ENCODE measurements around the gene HSPBAP1.
"Not testable (repeated sequence)": the region's sequence is repeated elsewhere in the genome, so short reads cannot be mapped to it uniquely, and the experiment has no call there.

The HSPBAP1 gene

GRCh38 chr3:122732682-122733525, 60.7 kb downstream of the HSPBAP1 start:
- DNase-seq: not testable (repeated sequence)

DNA sequence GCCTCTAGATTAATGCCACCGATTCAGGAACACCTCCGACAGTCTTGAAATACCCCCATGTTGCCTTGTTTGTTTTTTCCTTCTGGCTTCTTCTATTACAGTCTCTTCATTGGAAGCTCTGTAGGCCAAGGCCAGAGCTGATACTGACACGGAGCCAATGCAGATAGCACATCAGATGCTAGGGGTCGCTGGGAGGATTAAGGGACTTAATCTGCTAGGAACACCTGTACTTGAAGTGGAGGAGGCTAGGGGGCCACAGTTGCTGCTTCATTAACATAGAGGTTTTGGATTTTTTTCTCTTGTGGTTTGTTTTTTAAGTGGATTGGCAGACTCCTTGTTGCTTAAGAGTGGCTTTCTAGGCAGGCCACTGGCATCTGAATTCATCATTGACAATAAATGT, 63.4 kb downstream of the HSPBAP1 start:
- DNase-seq: no peak

- no peak for DNase-seq
Measured at GRCh38 chr3:122728756-122729514, 64.7 kb downstream of the HSPBAP1 start.

DNA sequence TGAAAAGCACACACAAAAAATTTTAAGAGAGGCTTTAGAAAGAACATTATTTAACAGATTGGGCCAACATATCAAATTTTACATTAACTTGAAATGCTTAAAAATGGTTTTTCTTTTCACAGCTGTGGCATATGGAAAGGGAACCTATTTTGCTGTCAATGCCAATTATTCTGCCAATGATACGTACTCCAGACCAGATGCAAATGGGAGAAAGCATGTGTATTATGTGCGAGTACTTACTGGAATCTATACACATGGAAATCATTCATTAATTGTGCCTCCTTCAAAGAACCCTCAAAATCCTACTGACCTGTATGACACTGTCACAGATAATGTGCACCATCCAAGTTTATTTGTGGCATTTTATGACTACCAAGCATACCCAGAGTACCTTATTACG, 65.4 kb downstream of the HSPBAP1 start:
- no peak for DNase-seq

GRCh38 chr3:122727766-122728165, 65.9 kb downstream of the HSPBAP1 start:
- no peak for DNase-seq

GRCh38 chr3:122727294-122727693, 66.3 kb downstream of the HSPBAP1 start:
- no peak for DNase-seq

DNA sequence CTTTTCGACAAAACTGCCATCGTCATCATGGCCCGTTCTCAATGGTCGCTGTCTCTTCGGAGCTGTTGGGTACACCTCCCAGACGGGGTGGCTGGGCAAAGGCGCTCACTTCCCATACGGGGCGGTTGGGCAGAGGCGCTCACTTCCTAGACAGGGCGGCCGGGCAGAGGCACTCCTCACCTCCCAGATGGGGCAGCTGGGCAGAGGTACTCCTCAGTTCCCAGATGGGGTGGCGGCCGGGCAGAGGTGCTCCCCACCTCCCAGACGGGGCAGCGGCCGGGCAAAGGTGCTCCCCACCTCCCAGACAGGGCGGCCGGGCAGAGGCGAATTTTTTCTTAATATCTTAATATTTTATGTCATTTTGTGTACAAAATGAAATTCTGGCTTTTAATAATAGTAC, 68.5 kb downstream of the HSPBAP1 start:
- no peak for DNase-seq

DNA sequence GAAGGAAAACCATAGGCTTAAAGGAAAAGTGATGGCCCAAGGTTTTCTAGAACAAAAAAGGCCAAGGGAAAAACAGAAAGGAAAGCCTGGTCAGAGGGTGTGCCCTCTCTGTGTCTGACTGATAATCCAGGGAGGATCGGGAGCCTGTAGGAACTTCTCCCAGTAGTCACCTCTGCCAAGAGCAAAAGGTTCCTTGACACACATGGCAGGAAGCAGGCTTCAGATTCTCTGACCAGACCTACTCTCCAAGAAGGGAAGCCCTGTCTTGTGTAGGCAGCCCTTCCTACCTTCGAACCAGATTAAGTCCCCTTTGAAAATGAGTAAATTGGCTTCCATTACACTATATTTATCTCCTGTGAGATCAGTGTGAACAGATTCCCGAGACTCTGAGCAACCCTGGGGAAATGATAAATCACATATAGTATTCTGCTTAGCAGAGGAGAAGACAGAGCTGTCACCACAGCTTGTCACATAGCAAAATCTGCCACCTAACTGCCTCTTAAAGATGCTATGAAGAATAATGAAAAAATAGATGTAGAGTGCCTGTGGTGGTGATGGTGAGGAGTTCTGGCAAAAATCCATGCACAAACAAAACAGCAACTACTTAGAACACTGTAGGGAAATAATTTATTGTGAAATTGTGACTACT, 74.2 kb downstream of the HSPBAP1 start:
- DNase-seq: no peak

DNA sequence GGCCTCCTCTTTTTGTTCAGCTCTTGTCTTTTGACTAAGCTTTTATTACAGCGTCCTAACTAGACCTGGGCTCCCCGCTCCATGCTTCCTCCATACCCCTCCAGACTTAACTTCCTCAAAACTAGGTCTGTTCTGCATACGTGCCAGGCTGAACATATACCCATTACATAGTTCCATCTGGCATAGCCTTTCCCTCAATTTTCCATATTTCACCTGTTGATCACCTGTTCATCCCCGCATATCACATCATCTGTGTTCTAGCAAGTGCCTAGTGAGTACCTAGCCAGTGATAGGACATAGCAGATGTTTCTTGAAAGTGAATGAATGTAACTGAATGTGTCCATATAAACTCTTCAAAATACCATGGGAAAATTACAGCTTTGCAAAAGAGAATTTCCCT, 77.0 kb downstream of the HSPBAP1 start:
- DNase-seq: no peak

GRCh38 chr3:122714273-122714672, 79.4 kb downstream of the HSPBAP1 start:
- no peak for DNase-seq

DNA sequence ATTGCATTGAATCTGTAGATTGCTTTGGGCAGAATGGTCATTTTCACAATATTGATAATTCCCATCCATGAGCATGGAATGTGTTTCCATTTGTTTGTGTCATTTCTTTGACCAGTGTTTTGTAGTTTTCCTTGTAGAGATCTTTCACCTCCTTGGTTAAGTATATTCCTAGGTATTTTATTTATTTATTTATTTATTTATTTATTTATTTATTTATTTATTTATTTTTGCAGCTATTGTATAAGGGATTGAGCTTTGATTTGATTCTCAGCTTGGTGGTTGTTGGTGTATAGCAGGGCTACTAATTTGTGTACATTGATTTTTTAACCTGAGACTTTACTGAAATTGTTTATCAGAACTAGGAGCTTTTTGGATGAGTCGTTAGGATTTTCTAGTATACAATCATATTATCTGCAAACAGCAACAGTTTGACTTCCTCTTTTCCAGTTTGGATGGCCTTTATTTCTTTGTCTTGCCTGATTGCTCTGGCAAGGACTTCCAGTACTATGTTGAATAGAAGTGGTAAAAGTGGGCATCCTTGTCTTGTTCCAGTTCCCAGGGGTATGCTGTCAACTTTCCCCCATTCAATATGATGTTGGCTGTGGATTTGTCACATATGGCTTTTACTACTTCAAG, 82.9 kb downstream of the HSPBAP1 start:
- not testable (repeated sequence) for DNase-seq

GRCh38 chr3:122705379-122705778, 88.3 kb downstream of the HSPBAP1 start:
- no peak for DNase-seq

DNA sequence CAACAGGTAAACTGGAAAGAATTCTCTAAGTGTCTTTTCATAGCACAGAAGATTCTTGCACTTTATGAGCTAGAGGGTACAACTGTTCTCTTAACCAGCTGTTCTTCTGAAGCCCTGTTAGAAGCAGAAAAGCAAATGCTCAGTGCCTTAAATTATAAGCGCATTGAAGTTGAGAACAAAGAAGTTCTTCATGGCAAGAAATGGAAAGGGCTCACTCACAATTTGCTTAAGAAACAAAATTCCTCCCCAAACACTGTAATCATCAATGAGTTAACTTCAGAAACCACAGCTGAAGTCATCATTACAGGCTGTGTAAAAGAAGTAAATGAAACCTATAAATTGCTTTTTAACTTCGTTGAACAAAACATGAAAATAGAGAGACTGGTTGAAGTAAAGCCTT, 93.4 kb downstream of the HSPBAP1 start:
- DNase-seq: no peak

- no peak for DNase-seq
Measured at GRCh38 chr3:122697952-122698620, 95.5 kb downstream of the HSPBAP1 start.

DNA sequence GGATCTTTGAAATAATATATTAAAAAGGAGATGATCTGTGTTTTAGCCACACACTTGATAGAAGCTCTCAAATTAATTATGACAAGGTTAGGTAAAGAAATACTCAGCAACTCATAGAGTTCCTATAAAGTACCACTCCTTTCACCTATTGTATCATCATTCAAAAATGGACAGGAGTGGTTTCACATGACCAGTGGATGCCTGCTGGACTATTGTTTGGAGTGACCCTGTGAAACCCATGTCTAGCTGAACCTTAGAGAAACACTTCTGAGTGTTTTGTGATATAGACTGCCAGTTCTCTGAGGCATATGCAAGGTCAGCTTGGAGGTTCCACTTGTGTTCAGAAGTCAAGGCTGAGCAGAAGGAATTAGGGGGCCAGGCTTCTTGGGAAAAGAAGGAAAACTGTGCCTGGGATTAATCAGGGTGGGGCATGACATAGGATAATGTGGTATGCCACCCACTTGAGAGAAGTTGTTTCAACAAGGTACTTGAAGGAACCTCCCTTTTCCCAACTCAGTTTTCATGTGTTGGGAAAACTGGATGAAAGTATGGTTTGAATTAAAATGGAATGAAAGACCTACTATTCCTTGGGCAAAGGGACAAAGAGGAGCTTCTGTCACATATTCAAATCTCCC, 97.6 kb downstream of the HSPBAP1 start:
- no peak for DNase-seq

DNA sequence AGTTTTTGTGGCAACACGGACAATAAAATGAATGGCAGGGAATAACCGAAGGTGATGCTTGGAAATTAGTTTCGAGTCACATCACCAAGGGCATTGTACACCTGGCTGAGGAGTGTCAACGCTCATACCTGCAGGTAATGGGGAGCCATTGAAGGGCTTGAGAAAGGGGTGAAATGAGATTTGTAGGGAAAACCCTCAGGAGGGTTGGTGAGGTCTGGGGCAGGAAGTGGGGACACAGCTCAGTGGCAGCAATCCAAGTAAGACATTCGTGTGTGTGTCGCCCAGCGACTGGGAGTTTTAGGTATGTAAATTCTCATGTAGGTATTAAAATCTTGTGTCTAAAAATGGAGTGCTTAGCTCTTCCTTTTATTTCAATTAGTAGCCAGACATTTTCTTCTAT, 98.7 kb downstream of the HSPBAP1 start:
- no peak for DNase-seq

DNA sequence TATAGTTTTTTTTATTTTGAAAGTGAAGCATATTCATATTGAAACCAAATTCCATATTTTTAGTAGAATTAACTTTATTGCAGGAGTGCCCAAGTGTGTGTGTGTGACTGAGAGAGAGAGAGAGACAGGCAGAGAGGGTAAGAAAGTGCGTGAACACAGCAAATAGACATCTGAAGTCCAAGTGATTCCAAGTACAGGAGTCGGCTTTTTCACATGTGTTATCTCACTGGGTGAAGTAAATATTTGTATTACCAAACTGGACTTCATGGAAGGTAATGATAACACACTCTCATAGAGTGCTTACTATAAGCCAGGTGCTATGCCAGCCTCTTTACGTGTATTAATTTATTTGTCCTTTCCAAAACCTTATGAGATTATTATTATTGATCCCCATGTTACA, 101.0 kb downstream of the HSPBAP1 start:
- no peak for DNase-seq

- DNase-seq: no peak
Measured at GRCh38 chr3:122691195-122691594, 102.4 kb downstream of the HSPBAP1 start.

DNA sequence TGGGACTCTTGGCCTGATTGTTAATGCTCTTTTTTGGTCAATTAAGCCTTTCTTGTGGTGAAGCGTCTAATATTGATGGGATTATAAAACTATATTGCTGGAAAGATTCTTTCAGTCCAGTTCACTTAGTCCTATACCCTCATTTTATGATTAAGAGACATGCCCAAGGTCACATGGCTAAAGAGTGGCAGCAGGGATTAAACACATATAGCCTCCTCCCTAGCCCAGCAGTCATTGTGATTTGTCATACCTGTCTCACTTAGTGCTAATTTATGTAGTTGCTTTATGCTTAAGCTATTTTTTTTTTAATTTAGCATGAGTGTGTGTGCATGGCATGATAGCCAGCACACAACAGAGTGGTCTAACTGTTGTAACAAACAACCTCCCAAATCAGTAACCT, 103.5 kb downstream of the HSPBAP1 start:
- no peak for DNase-seq
